ENCODE measurements around the gene VCAN.

Gene VCAN

DNA sequence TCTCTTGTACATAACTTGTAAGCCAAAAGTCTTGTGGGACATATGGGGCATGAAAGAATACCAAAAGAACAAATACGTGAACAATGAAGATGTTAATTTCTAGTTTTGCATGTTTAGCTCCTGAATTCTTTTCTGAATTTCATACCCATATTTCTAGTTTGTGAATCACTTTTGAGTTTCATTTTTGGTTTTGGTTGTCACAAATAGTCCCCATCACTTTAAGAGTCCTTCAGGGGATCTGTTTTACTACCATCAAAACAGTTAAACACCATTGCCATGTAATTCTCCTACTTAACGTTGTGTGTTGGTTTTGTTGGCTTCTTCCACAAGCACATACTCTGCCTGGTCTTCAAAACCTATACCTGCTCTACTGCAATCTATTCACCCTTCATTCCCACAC lies 27.0 kb downstream of the VCAN start:
- no CpG with 5 or more reads among the region's 2 CpGs for WGBS, 2 donors (ENCODE audit: extremely low coverage in 2 of 2, insufficient read length in 2 of 2, insufficient replicate concordance in 1 of 2)
- Histone ChIP-seq H3K79me1 (ENCODE audit: low read depth, low read length) (no peaks in the 10 kb centered on the region), H3K9ac (ENCODE audit: low read depth, low read length, poor library complexity) (no peak overlapping the region), H3K4me3 (ENCODE audit: low read length in 2 of 2) (no peak overlapping the region), H2BK15ac (ENCODE audit: low read length) (no peak overlapping the region), H3K27me3 (ENCODE audit: control insufficient read depth in 3 of 3, insufficient read depth in 3 of 3, low read depth in 1 of 3, low read length in 3 of 3) (no peaks in the 10 kb centered on the region), H3K36me3 (replicated peaks in 1 of 2; ENCODE audit: control insufficient read depth in 2 of 2, insufficient read depth in 2 of 2, low read length in 2 of 2) (peaks cover 10 to 100% of the 10 kb centered on the region in 2 donors), H3K14ac (ENCODE audit: low read length) (no peak overlapping the region), H3K27ac (replicated peaks; ENCODE audit: low read length) (no peak overlapping the region), H2BK5ac (ENCODE audit: low read length) (no peak overlapping the region), H2AFZ (ENCODE audit: low read length) (no peak overlapping the region), H4K8ac (ENCODE audit: low read depth, low read length) (no peak overlapping the region), H3K4ac (ENCODE audit: low read length) (no peak overlapping the region), H3K4me2 (ENCODE audit: insufficient read depth, low read length, poor library complexity, severe bottlenecking) (no peak overlapping the region), H3K9me3 (replicated peaks in 1 of 2; ENCODE audit: control insufficient read depth in 2 of 2, insufficient read depth in 1 of 2, low read depth in 1 of 2, low read length in 2 of 2) (peaks cover 0 to 54% of the 10 kb centered on the region in 2 donors), H3K4me1 (ENCODE audit: control insufficient read depth in 2 of 2, insufficient read depth in 1 of 2, low read depth in 1 of 2, low read length in 2 of 2) (peaks cover 0 to 2% of the 10 kb centered on the region in 2 donors), H2BK120ac (ENCODE audit: low read depth, low read length) (no peak overlapping the region), H2BK12ac (ENCODE audit: low read length) (no peak overlapping the region), H2AK5ac (ENCODE audit: low read depth, low read length) (no peak overlapping the region), H3K18ac (ENCODE audit: low read length) (no peak overlapping the region), H4K91ac (ENCODE audit: low read depth, low read length, poor library complexity) (no peak overlapping the region), H3K23ac (ENCODE audit: low read depth, low read length, poor library complexity) (no peak overlapping the region)
- DNase-seq (ENCODE audit: low spot score) = no peak

DNA sequence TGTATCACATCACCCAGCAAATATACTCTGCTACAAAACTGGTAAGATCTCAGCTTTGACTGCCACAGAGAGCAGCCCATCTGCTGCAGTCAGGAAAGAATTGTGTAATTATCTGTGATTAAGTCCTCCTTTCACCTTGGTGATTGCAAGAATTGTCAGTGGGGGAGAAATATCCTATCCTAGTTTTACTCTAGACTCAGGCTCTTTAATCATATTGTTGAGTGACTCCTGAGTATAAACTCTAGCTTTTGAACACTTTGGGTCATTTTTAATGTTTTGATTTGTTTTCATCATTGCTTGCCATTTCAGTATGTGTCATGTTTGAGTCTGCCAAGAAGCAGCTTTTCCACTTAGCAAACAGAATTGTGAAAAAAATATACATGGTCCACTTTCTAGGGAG lies 32.1 kb downstream of the VCAN start:
- no peaks in the 10 kb centered on the region for H3K79me1 ChIP-seq (ENCODE audit: low read depth, low read length)
- no peak overlapping the region for H3K14ac ChIP-seq (ENCODE audit: low read length)
- H3K4me1 ChIP-seq (ENCODE audit: control insufficient read depth in 2 of 2, insufficient read depth in 1 of 2, low read depth in 1 of 2, low read length in 2 of 2) = peaks cover 0 to 2% of the 10 kb centered on the region in 2 donors
- H3K23ac ChIP-seq (ENCODE audit: low read depth, low read length, poor library complexity) = no peak overlapping the region
- H3K9me3 ChIP-seq (replicated peaks in 1 of 2; ENCODE audit: control insufficient read depth in 2 of 2, insufficient read depth in 1 of 2, low read depth in 1 of 2, low read length in 2 of 2) = peaks cover 4 to 69% of the 10 kb centered on the region in 2 donors
- no peak for DNase-seq (ENCODE audit: low spot score)
- no peak overlapping the region for H4K8ac ChIP-seq (ENCODE audit: low read depth, low read length)
- H2BK120ac ChIP-seq (ENCODE audit: low read depth, low read length) = no peak overlapping the region
- no peak overlapping the region for H2BK12ac ChIP-seq (ENCODE audit: low read length)
- H3K4ac ChIP-seq (ENCODE audit: low read length) = no peak overlapping the region
- peaks cover 10 to 100% of the 10 kb centered on the region in 2 donors for H3K36me3 ChIP-seq (replicated peaks in 1 of 2; ENCODE audit: control insufficient read depth in 2 of 2, insufficient read depth in 2 of 2, low read length in 2 of 2)
- no peak overlapping the region for H3K18ac ChIP-seq (ENCODE audit: low read length)
- no peak overlapping the region for H2BK15ac ChIP-seq (ENCODE audit: low read length)
- H2AFZ ChIP-seq (ENCODE audit: low read length) = no peak overlapping the region
- no peak overlapping the region for H3K4me2 ChIP-seq (ENCODE audit: insufficient read depth, low read length, poor library complexity, severe bottlenecking)
- peak overlapping the region; percentile 28 for H3K27ac ChIP-seq (replicated peaks; ENCODE audit: low read length)
- no peak overlapping the region for H3K4me3 ChIP-seq (ENCODE audit: low read length in 2 of 2)
- H2BK5ac ChIP-seq (ENCODE audit: low read length) = no peak overlapping the region
- H4K91ac ChIP-seq (ENCODE audit: low read depth, low read length, poor library complexity) = no peak overlapping the region
- no peak overlapping the region for H3K9ac ChIP-seq (ENCODE audit: low read depth, low read length, poor library complexity)
- no peak overlapping the region for H2AK5ac ChIP-seq (ENCODE audit: low read depth, low read length)
- no peaks in the 10 kb centered on the region for H3K27me3 ChIP-seq (ENCODE audit: control insufficient read depth in 3 of 3, insufficient read depth in 3 of 3, low read depth in 1 of 3, low read length in 3 of 3)

DNA sequence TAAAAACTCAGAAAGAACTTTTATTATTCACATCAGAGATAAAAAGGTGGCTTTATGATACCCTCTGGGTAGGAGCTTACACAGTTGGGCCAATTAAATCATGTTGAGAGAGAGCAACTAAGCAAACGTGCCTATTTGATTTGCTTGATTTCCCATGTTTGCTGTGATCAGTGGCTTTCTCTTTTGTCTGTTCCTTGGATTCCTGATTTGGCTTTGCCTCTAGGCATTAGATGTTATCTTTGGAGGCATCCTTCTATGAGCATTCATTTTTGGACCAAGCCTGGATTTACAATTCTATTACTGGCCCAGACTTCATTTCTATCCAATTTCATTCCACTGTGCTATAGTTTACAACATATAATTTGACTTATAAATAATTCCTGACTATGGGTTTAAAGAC lies 35.9 kb downstream of the VCAN start:
- Histone ChIP-seq H2AK5ac (ENCODE audit: low read depth, low read length) (no peak overlapping the region), H3K4me3 (ENCODE audit: low read length in 2 of 2) (no peak overlapping the region), H3K79me1 (ENCODE audit: low read depth, low read length) (no peaks in the 10 kb centered on the region), H4K8ac (ENCODE audit: low read depth, low read length) (no peak overlapping the region), H2BK5ac (ENCODE audit: low read length) (no peak overlapping the region), H3K18ac (ENCODE audit: low read length) (no peak overlapping the region), H3K27me3 (ENCODE audit: control insufficient read depth in 3 of 3, insufficient read depth in 3 of 3, low read depth in 1 of 3, low read length in 3 of 3) (no peaks in the 10 kb centered on the region), H3K14ac (ENCODE audit: low read length) (no peak overlapping the region), H3K9ac (ENCODE audit: low read depth, low read length, poor library complexity) (no peak overlapping the region), H4K91ac (ENCODE audit: low read depth, low read length, poor library complexity) (no peak overlapping the region), H2BK15ac (ENCODE audit: low read length) (no peak overlapping the region), H2BK120ac (ENCODE audit: low read depth, low read length) (no peak overlapping the region), H3K23ac (ENCODE audit: low read depth, low read length, poor library complexity) (no peak overlapping the region), H2BK12ac (ENCODE audit: low read length) (no peak overlapping the region), H3K4me1 (ENCODE audit: control insufficient read depth in 2 of 2, insufficient read depth in 1 of 2, low read depth in 1 of 2, low read length in 2 of 2) (peaks cover 2 to 7% of the 10 kb centered on the region in 2 donors), H3K36me3 (replicated peaks in 1 of 2; ENCODE audit: control insufficient read depth in 2 of 2, insufficient read depth in 2 of 2, low read length in 2 of 2) (peaks cover 7 to 100% of the 10 kb centered on the region in 2 donors), H3K27ac (replicated peaks; ENCODE audit: low read length) (no peak overlapping the region), H3K4me2 (ENCODE audit: insufficient read depth, low read length, poor library complexity, severe bottlenecking) (no peak overlapping the region), H2AFZ (ENCODE audit: low read length) (no peak overlapping the region), H3K4ac (ENCODE audit: low read length) (no peak overlapping the region), H3K9me3 (replicated peaks in 1 of 2; ENCODE audit: control insufficient read depth in 2 of 2, insufficient read depth in 1 of 2, low read depth in 1 of 2, low read length in 2 of 2) (peaks cover 4 to 37% of the 10 kb centered on the region in 2 donors)
- no peak for DNase-seq (ENCODE audit: low spot score)
- no CpG with 5 or more reads among the region's 1 CpG for WGBS, 2 donors (ENCODE audit: extremely low coverage in 2 of 2, insufficient read length in 2 of 2, insufficient replicate concordance in 1 of 2)

DNA sequence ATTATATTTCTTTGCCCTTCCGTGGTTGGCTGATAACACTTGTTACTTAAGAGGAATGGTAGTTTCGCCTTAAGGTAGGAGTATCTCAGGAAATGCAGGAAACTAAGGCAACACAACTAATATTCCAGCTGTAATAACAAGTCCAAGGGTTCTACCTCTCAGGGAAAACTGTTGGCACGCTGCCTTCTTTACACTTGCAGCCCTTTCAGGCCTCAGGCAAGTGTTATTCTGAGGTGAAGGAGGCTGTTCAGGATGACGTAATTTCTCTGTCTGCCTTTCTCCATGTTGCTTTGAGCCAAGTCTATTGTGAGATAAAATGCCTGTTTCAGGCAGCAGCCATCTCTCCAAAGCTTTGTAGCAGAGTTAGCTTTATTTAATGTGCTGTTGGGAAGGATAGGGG lies 38.0 kb downstream of the VCAN start:
- Histone ChIP-seq H3K27ac (replicated peaks; ENCODE audit: low read length) (no peak overlapping the region), H3K36me3 (replicated peaks in 1 of 2; ENCODE audit: control insufficient read depth in 2 of 2, insufficient read depth in 2 of 2, low read length in 2 of 2) (peaks cover 7 to 100% of the 10 kb centered on the region in 2 donors), H3K4me2 (ENCODE audit: insufficient read depth, low read length, poor library complexity, severe bottlenecking) (no peak overlapping the region)

More for the DNA sequence above, 38.0 kb downstream of the VCAN start:
- no peak overlapping the region for H2BK15ac ChIP-seq (ENCODE audit: low read length)
- peaks cover 4 to 16% of the 10 kb centered on the region in 2 donors for H3K9me3 ChIP-seq (replicated peaks in 1 of 2; ENCODE audit: control insufficient read depth in 2 of 2, insufficient read depth in 1 of 2, low read depth in 1 of 2, low read length in 2 of 2)
- no peak overlapping the region for H3K14ac ChIP-seq (ENCODE audit: low read length)
- no peak overlapping the region for H3K4me3 ChIP-seq (ENCODE audit: low read length in 2 of 2)
- no peak overlapping the region for H3K18ac ChIP-seq (ENCODE audit: low read length)
- no peak for DNase-seq (ENCODE audit: low spot score)
- no peak overlapping the region for H2BK120ac ChIP-seq (ENCODE audit: low read depth, low read length)
- no peak overlapping the region for H3K4ac ChIP-seq (ENCODE audit: low read length)
- WGBS, 2 donors (ENCODE audit: extremely low coverage in 2 of 2, insufficient read length in 2 of 2, insufficient replicate concordance in 1 of 2) = no CpG with 5 or more reads among the region's 4 CpGs
- no peak overlapping the region for H2BK12ac ChIP-seq (ENCODE audit: low read length)
- no peak overlapping the region for H2AK5ac ChIP-seq (ENCODE audit: low read depth, low read length)
- H4K91ac ChIP-seq (ENCODE audit: low read depth, low read length, poor library complexity) = no peak overlapping the region
- H3K79me1 ChIP-seq (ENCODE audit: low read depth, low read length) = no peaks in the 10 kb centered on the region
- H4K8ac ChIP-seq (ENCODE audit: low read depth, low read length) = no peak overlapping the region
- peaks cover 2 to 5% of the 10 kb centered on the region in 2 donors for H3K4me1 ChIP-seq (ENCODE audit: control insufficient read depth in 2 of 2, insufficient read depth in 1 of 2, low read depth in 1 of 2, low read length in 2 of 2)
- no peak overlapping the region for H3K23ac ChIP-seq (ENCODE audit: low read depth, low read length, poor library complexity)
- no peaks in the 10 kb centered on the region for H3K27me3 ChIP-seq (ENCODE audit: control insufficient read depth in 3 of 3, insufficient read depth in 3 of 3, low read depth in 1 of 3, low read length in 3 of 3)
- H2AFZ ChIP-seq (ENCODE audit: low read length) = no peak overlapping the region
- H2BK5ac ChIP-seq (ENCODE audit: low read length) = no peak overlapping the region
- no peak overlapping the region for H3K9ac ChIP-seq (ENCODE audit: low read depth, low read length, poor library complexity)

Data from neuronal stem cell (in vitro differentiated cells).